Calu3 (cell line): ENCODE measurements around the gene CRACDL. TPM values are rescaled to one million over a fixed set of nuclear protein-coding genes. Genes with fewer than 3 reads are reported as not detected.

Source experiments
- BruUV-seq: library from RNA; stranded (reverse); fragments of 400-500 nt; replicated peaks from 2 replicates; lab custom pipeline; 2021; lab: Mats Ljungman, UMichigan
- CTCF ChIA-PET: fragments of 300-600 bp; sonication (Branson Sonifier 250); formaldehyde crosslinking; loops from one replicate; lab custom pipeline; 2022; ENCODE audit warnings: antibody characterized with exemption; lab: Charles Lee
- DNase-seq: peaks from one replicate; pipeline ENCODE4 v3.0.0; 2022
- H3K27ac Mint-ChIP-seq: one replicate; pipeline ENCODE4 v1.8.0; 2022; ENCODE audit warnings: mixed read lengths; ENCODE audit not compliant: unreplicated experiment
- H3K27me3 Mint-ChIP-seq: one replicate; pipeline ENCODE4 v1.8.0; 2022; ENCODE audit warnings: mixed read lengths; ENCODE audit not compliant: unreplicated experiment
- H3K36me3 Mint-ChIP-seq: one replicate; pipeline ENCODE4 v1.8.0; 2022; ENCODE audit warnings: mild to moderate bottlenecking, moderate library complexity, mixed read lengths; ENCODE audit not compliant: insufficient read depth, unreplicated experiment
- H3K4me1 Mint-ChIP-seq: one replicate; pipeline ENCODE4 v1.8.0; 2022; ENCODE audit warnings: mild to moderate bottlenecking, low read depth, mixed read lengths; ENCODE audit not compliant: unreplicated experiment
- H3K4me3 Mint-ChIP-seq: one replicate; pipeline ENCODE4 v1.8.0; 2022; ENCODE audit warnings: mild to moderate bottlenecking, low read depth, moderate library complexity, mixed read lengths; ENCODE audit not compliant: unreplicated experiment
- H3K9me3 Mint-ChIP-seq: one replicate; pipeline ENCODE4 v1.8.0; 2022; ENCODE audit warnings: low read depth, mixed read lengths; ENCODE audit not compliant: unreplicated experiment
- intact Hi-C: fragments of 100-400 bp; cut with micrococcal nuclease; formaldehyde crosslinking; loops from one replicate; pipeline ENCODE4 v1.10.0; 2022; ENCODE audit not compliant: unreplicated experiment
- total RNA-seq: library from RNA; stranded (reverse); gene quantifications from 2 replicates; pipeline ENCODE4 v1.2.3, GENCODE V29; 2022
- TF ChIP-seq, protein P1 (sequence below): fragments of 200-600 bp; IDR thresholded peaks from one replicate; pipeline ENCODE4 v1.8.0; 2022; ENCODE audit warnings: antibody characterized with exemption; ENCODE audit not compliant: unreplicated experiment

CRACDL gene
- total RNA-seq, 1 experiment from 2014 or later: 16.2 TPM

DNA sequence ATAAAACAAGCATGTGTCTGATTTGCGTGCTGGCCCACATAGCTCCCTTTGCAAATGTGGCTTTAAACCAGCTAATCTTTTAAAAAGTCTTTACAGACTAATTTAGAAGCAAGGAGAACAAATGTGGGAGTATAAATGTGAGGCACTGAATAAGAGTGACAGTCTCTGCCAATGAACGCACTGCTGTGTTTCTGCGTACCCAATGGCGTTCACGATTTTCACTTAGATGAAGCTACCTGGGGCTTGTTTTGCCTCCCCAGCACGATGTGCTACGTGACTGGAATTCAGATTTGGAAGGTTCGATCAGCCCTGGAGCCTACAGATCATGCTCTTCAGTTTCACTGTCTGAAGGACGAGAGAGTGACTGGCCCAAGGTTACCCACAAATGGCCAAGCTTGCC, 10.8 kb upstream of the CRACDL start:
- Mint-ChIP-seq H3K27ac (no peak overlapping the region), H3K36me3 (no peaks in the 10 kb centered on the region), H3K4me3 (no peak overlapping the region), H3K27me3 (peaks cover 12% of the 10 kb centered on the region), H3K4me1 (peaks cover 9% of the 10 kb centered on the region), H3K9me3 (no peaks in the 10 kb centered on the region)
- TF ChIP-seq, protein P1, sequence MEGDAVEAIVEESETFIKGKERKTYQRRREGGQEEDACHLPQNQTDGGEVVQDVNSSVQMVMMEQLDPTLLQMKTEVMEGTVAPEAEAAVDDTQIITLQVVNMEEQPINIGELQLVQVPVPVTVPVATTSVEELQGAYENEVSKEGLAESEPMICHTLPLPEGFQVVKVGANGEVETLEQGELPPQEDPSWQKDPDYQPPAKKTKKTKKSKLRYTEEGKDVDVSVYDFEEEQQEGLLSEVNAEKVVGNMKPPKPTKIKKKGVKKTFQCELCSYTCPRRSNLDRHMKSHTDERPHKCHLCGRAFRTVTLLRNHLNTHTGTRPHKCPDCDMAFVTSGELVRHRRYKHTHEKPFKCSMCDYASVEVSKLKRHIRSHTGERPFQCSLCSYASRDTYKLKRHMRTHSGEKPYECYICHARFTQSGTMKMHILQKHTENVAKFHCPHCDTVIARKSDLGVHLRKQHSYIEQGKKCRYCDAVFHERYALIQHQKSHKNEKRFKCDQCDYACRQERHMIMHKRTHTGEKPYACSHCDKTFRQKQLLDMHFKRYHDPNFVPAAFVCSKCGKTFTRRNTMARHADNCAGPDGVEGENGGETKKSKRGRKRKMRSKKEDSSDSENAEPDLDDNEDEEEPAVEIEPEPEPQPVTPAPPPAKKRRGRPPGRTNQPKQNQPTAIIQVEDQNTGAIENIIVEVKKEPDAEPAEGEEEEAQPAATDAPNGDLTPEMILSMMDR: no peak
- intact Hi-C loops: no loop called here
- DNase-seq: no peak
- BruUV-seq: no TSS peak
- CTCF ChIA-PET: interaction anchor here (0.8 kb wide), 1 partner anchor 14 kb away, joined by 3 read pairs; no protein-coding TSS in a partner anchor

DNA sequence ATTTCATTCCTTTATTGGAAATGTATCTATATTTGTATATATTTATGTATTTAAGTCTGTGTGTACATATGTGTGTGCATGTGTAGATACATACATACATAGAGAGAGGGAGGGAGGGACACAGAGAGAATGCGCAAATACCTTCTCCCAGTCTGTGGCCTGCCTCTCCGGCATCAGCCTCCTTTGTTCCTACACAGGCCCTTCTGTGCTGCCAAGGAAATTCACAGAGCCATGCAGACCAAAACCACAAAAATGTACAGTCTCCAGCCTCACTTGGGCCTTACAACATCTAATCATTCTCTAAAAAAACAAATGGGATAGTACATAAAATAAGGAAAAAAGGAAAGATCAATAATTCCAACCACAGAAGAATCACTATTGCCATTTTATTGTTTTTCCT, 8.8 kb upstream of the CRACDL start:
- Mint-ChIP-seq H3K36me3 (no peaks in the 10 kb centered on the region), H3K4me1 (peaks cover 9% of the 10 kb centered on the region), H3K9me3 (no peaks in the 10 kb centered on the region), H3K27ac (no peak overlapping the region), H3K4me3 (no peak overlapping the region), H3K27me3 (peaks cover 7% of the 10 kb centered on the region)
- intact Hi-C loops: no loop called here
- DNase-seq: no peak
- CTCF ChIA-PET: no interaction called here
- TF ChIP-seq, protein P1: no peak
- BruUV-seq: no TSS peak

DNA sequence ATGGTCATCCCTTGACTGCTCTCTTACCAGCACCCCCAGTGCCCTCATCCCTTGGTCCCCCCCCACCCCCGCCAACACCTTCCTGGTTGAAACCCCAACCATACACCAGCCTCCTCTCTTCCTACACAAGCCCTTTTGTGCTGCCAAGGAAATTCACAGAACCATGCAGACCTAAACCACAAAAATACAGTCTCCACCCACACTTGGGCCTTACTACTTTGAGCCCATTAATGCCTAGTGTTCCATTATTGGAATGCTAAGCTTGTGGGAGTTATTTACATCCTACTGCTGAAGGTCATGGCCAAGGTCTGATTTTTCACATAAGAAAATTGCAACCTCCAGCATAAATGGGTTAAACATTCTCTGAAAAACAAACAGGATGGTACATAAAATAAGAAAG, 4.1 kb upstream of the CRACDL start:
- intact Hi-C loops: no loop called here
- H3K4me1 Mint-ChIP-seq: peaks cover 6% of the 10 kb centered on the region
- H3K4me3 Mint-ChIP-seq: no peak overlapping the region
- H3K27ac Mint-ChIP-seq: no peak overlapping the region
- no TSS peak for BruUV-seq
- H3K27me3 Mint-ChIP-seq: peaks cover 48% of the 10 kb centered on the region
- no peaks in the 10 kb centered on the region for H3K36me3 Mint-ChIP-seq
- TF ChIP-seq, protein P1: no peak
- H3K9me3 Mint-ChIP-seq: no peaks in the 10 kb centered on the region
- no peak for DNase-seq
- CTCF ChIA-PET: no interaction called here

DNA sequence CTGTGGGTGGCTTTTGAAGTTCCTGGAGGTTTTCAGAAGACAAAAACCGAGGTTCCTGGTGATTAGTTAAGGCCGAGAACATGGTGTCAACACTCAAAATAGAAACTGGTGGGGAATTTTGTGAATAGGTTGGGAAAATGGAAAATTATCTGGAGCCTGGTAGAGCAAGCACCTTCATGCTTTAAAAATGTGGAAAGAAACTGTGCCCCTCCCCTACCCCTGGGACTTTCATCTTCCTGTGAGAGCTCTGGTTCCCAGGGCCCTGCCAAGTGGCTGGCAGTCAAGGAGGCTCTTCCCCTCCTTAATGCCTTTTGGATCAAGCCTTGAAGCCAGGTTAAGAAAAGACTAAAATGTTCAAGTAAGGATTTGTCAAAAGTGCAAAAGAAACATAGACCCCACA, 1.9 kb upstream of the CRACDL start:
- H3K4me3 Mint-ChIP-seq: no peak overlapping the region
- no peak for DNase-seq
- intact Hi-C loops: no loop called here
- peaks cover 53% of the 10 kb centered on the region for H3K27me3 Mint-ChIP-seq
- TF ChIP-seq, protein P1: no peak
- CTCF ChIA-PET: no interaction called here
- no peaks in the 10 kb centered on the region for H3K36me3 Mint-ChIP-seq
- no peaks in the 10 kb centered on the region for H3K9me3 Mint-ChIP-seq
- H3K27ac Mint-ChIP-seq: no peak overlapping the region
- H3K4me1 Mint-ChIP-seq: peaks cover 9% of the 10 kb centered on the region
- BruUV-seq: no TSS peak
